Natural killer cell (primary cell): Measurements from ENCODE around the gene PHOSPHO1. TPM values are rescaled to one million over a fixed set of nuclear protein-coding genes. Genes with fewer than 3 reads are reported as not detected.

Experiments
- ATAC-seq, 3 donors: fragments of 150-1000 bp in 2 of 3; fragments of 200-7000 bp in 1 of 3; cut with Tn5 transposase; 1 replicate in 1 of 3; 2 replicates in 2 of 3; pipeline ENCODE4 v1.10.0; 2021; ENCODE audit warnings: mild to moderate bottlenecking in 2 of 3, moderate library complexity in 2 of 3
- DNase-seq, 2 donors: peaks; one replicate each; pipeline versions ENCODE4 v3.0.0 to v3.0.0-alpha.2; 2013 to 2021; ENCODE audit warnings: mixed read lengths in 1 of 2
- H3K27ac ChIP-seq: one replicate; pipeline ENCODE4 v1.5.1; 2013; ENCODE audit warnings: mild to moderate bottlenecking, low read length
- H3K27me3 ChIP-seq: one replicate; pipeline ENCODE4 v1.6.1; 2013; ENCODE audit warnings: low read length; ENCODE audit not compliant: control insufficient read depth, insufficient read depth
- H3K36me3 ChIP-seq: one replicate; pipeline ENCODE4 v1.6.1; 2013; ENCODE audit warnings: low read length; ENCODE audit not compliant: control insufficient read depth, insufficient read depth
- H3K4me1 ChIP-seq: one replicate; pipeline ENCODE4 v1.6.1; 2013; ENCODE audit warnings: low read length; ENCODE audit not compliant: control insufficient read depth, insufficient read depth
- H3K4me3 ChIP-seq: one replicate; pipeline ENCODE4 v1.5.1; 2013; ENCODE audit warnings: low read length
- H3K9me3 ChIP-seq: one replicate; pipeline ENCODE4 v1.6.1; 2013; ENCODE audit warnings: low read length; ENCODE audit not compliant: control insufficient read depth, insufficient read depth
- H3K27ac Mint-ChIP-seq, 2 donors: one replicate each; pipeline ENCODE4 v1.8.0; 2022; ENCODE audit warnings: mild to moderate bottlenecking in 2 of 2, mixed read lengths in 2 of 2, moderate library complexity in 1 of 2
- H3K27me3 Mint-ChIP-seq, 2 donors: one replicate each; pipeline ENCODE4 v1.8.0; 2022; ENCODE audit warnings: low read depth in 2 of 2, mixed read lengths in 2 of 2
- H3K36me3 Mint-ChIP-seq: one replicate; pipeline ENCODE4 v1.8.0; 2022; ENCODE audit warnings: mixed read lengths
- H3K4me1 Mint-ChIP-seq, 2 donors: one replicate each; pipeline ENCODE4 v1.8.0; 2022; ENCODE audit warnings: mixed read lengths in 2 of 2
- H3K4me3 Mint-ChIP-seq: one replicate; pipeline ENCODE4 v1.8.0; 2022; ENCODE audit warnings: mild to moderate bottlenecking, moderate library complexity, mixed read lengths
- H3K9me3 Mint-ChIP-seq, 2 donors: one replicate each; pipeline ENCODE4 v1.8.0; 2022; ENCODE audit warnings: mixed read lengths in 2 of 2
- WGBS: methylation state at CpG from one replicate; pipeline ENCODE4 v1.1.7; 2013; ENCODE audit warnings: missing lambda C conversion rate; ENCODE audit not compliant: insufficient coverage; 5-methylcytosine and 5-hydroxymethylcytosine counted together
- intact Hi-C: fragments of 100-400 bp; cut with micrococcal nuclease; formaldehyde crosslinking; loops from one replicate; pipeline ENCODE4 v1.14.2; 2022
- total RNA-seq, 4 donors: library from RNA; stranded (reverse); fragments of 120-200 nt in 1 of 4; gene quantifications; one replicate each; pipeline versions ENCODE4 v1.2.3 to v1.2.4, GENCODE V29; 2013 to 2022
- TF ChIP-seq, protein P1 (sequence below): fragments of 200-600 bp; IDR thresholded peaks from one replicate; pipeline ENCODE4 v1.8.0; 2022; ENCODE audit warnings: antibody characterized with exemption

Gene PHOSPHO1
- total RNA-seq, 3 donors from 2014 or later (not counting 1 experiment from before 2014, with no cell fraction given) = 1.7 TPM; not detected in 2

DNA sequence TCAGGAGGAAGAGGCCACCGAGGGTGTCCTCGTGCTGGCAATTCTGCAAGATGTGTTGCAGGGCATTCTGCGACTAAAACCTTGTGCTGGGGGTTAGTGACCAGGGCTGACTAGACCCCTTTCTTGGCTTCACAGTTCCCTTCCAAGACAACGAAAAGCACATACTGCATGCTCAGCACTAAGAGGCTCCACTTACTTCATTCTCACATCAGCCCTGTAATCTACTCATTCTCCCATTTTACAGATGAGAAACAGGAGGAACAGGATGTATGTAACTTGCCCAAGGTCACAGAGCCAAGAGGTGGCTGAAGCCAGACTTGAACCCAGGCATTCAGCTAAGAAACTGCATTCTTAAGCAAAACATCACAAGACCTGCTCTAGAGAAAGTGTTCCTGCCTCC, 5.3 kb upstream of the PHOSPHO1 start:
- Histone ChIP-seq H3K36me3 (no peaks in the 10 kb centered on the region), H3K27ac (no peak overlapping the region), H3K27me3 (no peaks in the 10 kb centered on the region), H3K4me1 (peaks cover 7% of the 10 kb centered on the region), H3K9me3 (no peaks in the 10 kb centered on the region), H3K4me3 (no peak overlapping the region)
- H3K4me3 Mint-ChIP-seq = no peak overlapping the region
- ATAC-seq (no peak), DNase-seq (no peak)
- intact Hi-C loops = no loop called here
- peaks cover 7 to 10% of the 10 kb centered on the region in 2 donors for H3K4me1 Mint-ChIP-seq
- 82% methylated on average over 4 of the region's 4 CpGs for WGBS
- no peak overlapping the region for H3K27ac Mint-ChIP-seq
- no peaks in the 10 kb centered on the region for H3K9me3 Mint-ChIP-seq
- H3K27me3 Mint-ChIP-seq = peaks cover 0 to 3% of the 10 kb centered on the region in 2 donors
- no peaks in the 10 kb centered on the region for H3K36me3 Mint-ChIP-seq
- TF ChIP-seq, protein P1, sequence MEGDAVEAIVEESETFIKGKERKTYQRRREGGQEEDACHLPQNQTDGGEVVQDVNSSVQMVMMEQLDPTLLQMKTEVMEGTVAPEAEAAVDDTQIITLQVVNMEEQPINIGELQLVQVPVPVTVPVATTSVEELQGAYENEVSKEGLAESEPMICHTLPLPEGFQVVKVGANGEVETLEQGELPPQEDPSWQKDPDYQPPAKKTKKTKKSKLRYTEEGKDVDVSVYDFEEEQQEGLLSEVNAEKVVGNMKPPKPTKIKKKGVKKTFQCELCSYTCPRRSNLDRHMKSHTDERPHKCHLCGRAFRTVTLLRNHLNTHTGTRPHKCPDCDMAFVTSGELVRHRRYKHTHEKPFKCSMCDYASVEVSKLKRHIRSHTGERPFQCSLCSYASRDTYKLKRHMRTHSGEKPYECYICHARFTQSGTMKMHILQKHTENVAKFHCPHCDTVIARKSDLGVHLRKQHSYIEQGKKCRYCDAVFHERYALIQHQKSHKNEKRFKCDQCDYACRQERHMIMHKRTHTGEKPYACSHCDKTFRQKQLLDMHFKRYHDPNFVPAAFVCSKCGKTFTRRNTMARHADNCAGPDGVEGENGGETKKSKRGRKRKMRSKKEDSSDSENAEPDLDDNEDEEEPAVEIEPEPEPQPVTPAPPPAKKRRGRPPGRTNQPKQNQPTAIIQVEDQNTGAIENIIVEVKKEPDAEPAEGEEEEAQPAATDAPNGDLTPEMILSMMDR = no peak

DNA sequence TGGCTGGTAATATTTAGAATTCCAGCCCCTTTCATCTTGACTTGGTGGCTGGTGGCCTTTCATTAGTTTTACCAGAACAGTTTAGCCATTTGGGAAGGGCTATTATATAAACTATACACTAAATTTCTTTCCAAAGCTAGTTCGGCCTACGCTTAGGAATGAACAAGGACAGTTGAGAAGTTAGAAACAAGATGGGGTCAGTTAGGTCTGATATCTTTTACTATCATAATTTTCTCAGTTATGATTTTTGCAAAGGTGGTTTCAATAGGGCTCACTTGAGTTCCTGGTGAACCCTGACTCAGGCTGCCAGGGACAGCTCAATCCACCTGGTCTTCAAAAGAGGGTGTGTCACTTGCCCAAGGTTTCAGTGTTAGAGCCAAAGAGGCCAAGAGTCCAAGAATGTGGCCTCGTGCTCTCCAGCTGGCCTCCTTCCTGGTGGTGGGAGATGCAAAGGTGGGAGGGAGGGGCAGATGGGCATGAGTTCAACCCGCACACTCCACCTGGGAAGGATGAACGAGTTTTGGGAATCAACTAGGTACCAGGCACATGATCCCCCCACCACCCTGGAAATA, 4.0 kb upstream of the PHOSPHO1 start:
- Mint-ChIP-seq H3K4me3 (no peak overlapping the region), H3K27me3 (peaks cover 0 to 3% of the 10 kb centered on the region in 2 donors), H3K4me1 (peaks cover 9 to 20% of the 10 kb centered on the region in 2 donors), H3K27ac (no peak overlapping the region), H3K36me3 (no peaks in the 10 kb centered on the region), H3K9me3 (no peaks in the 10 kb centered on the region)
- TF ChIP-seq, protein P1 = no peak
- intact Hi-C loops = no loop called here
- no peaks in the 10 kb centered on the region for H3K36me3 ChIP-seq
- H3K4me3 ChIP-seq = no peak overlapping the region
- ATAC-seq (no peak), DNase-seq (no peak)
- no peaks in the 10 kb centered on the region for H3K9me3 ChIP-seq
- WGBS = 97% methylated on average over 3 of the region's 5 CpGs
- H3K27me3 ChIP-seq = no peaks in the 10 kb centered on the region
- H3K27ac ChIP-seq = no peak overlapping the region
- H3K4me1 ChIP-seq = peaks cover 18% of the 10 kb centered on the region

DNA sequence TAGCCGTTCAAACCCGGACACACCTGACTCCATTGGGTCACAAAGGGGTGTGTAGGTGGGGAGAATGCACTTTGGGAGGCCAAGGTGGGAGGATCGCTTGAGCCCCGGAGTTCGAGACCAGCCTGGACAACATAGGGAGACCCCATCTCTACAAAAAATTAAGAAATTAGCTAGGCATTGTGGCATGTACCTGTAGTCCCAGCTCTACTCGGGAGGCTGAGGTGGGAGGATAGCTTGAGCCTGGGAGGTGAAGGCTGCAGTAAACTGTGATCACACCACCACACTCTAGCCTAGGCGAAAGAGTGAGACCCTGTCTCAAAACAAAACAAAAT, 942 bp upstream of the PHOSPHO1 start:
- intact Hi-C loops = no loop called here
- Mint-ChIP-seq H3K36me3 (no peaks in the 10 kb centered on the region), H3K9me3 (no peaks in the 10 kb centered on the region), H3K4me1 (peaks cover 18 to 42% of the 10 kb centered on the region in 2 donors), H3K4me3 (peak overlapping the region; percentile 91), H3K27me3 (no peaks in the 10 kb centered on the region), H3K27ac (peak overlapping the region; percentile 35 to 59)
- 69% methylated on average over 6 of the region's 7 CpGs for WGBS
- ATAC-seq = no peak
- TF ChIP-seq, protein P1 = no peak
- Histone ChIP-seq H3K36me3 (peaks cover 2% of the 10 kb centered on the region), H3K9me3 (no peaks in the 10 kb centered on the region), H3K4me1 (peaks cover 30% of the 10 kb centered on the region), H3K27me3 (no peaks in the 10 kb centered on the region), H3K4me3 (no peak overlapping the region), H3K27ac (no peak overlapping the region)
- no peak for DNase-seq
